Limb (tissue), 2 donors: ENCODE results near the gene CHD3.

Source experiments
- DNase-seq, 2 donors: peaks; one replicate each; pipeline ENCODE4 v3.0.0-alpha.2; 2016; ENCODE audit errors: extremely low spot score in 2 of 2

CHD3 gene

DNA sequence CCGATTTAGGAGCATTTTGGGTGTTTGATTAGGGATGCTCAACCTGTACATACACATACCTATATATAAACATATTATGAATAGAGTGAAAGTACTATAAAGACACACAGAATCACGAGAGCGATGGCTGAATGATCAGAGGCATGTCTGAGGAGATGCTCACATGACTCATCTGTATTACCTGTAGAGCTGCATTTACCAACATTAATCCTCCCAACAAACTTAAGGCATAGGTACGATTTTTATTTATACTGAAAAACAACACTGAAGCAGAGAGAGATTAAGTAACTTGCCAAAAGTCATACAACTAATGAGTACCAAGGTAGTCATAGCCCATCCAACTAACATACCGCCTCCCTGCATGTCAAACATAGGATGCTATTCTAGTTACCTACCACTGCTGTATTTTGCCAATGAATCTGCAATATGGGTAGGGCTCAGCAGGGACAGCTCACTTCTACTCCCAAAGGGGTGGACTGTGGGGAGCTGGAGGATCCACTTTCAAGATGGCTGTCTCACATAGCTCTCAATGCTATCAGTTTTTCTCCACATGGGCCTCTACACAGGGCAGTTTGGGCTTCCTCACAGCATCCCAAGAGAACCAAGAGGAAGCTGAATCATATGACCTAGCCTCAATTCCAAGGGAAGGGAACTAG is 23.5 kb upstream of the CHD3 start:
- DNase-seq, result no peak

DNA sequence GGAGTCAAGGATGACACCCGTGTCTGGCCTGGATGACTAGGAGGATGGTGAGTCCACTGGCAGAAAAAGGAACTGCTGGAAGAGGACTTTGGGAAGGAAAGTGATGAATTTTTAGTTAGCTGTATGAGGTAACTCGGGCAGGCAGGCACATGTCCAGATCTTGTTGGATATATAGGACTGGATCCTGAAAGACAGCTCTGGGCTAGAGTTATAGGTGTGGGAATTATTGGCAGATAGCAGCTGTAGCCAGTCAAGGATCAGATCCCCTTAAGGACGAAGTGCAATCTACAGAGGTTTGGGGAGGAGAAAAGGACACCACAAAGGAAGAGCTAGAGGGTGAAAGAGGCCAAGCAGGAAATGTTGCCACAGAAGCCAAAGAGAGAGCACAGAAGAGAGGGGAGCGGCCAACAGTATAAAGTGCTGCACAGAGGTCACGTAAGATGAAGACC is 20.7 kb upstream of the CHD3 start:
- no peak for DNase-seq

DNA sequence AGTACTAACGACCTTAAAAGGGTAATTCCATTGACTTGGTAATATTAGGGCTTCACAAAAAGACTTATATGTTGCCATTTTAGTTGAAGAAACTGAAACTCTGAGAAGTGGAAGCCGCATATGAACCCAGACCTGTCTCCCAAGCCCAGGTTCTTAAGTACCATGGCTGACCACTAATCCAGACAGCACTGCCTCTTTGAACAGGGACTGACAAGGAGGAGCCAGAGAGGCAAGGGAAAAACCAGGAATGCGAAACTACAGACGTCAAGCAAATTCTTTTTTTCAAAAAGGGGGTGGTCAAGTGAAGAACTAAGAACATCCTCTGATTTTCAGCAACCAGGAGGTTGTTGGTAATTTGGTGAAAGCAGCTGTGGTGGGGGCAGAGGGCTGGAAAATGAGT is 15.5 kb upstream of the CHD3 start:
- DNase-seq, result no peak

DNA sequence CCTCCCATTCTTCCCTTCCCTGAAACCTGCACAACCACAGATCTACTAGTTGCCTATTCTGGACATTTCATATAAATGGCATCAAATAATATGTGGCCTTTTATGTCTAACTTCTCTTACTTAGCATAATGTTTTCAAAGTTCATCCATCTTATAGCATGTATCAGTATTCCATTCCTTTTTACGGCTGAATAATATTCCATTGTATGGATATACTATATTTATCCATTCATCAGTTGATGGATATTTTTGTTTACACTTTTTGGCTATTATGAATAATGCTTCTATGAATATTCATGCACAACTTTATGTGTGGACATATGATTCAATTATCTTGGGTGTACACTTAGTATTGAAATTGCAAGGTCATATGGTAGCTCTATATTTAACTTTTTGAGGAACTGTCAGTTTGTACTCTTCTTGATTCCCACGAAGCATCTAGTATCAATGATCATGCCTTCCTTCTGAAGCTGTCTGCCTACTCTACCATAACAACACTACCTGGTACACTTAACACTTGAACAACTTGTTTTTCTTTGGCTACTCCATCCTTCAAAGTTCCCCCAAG is 12.7 kb upstream of the CHD3 start:
- DNase-seq, result no peak

DNA sequence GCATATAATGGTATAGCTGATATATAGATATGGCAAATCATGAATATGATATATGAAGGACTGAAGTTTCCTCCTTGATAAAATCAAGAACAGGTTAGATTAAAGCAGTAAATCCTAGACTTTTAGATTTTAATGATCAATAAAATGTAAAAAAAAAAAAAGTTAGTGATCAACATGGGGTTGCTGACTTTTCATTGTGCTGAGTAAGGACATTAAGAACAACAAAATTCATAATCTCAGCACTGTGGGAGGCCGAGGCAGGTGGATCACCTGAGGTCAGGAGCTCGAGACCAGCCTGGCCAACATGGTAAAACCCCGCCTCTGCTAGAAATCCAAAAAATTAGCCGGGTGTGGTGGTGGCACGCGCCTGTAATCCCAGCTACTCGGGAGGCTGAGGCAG is 10.4 kb upstream of the CHD3 start:
- no peak for DNase-seq

DNA sequence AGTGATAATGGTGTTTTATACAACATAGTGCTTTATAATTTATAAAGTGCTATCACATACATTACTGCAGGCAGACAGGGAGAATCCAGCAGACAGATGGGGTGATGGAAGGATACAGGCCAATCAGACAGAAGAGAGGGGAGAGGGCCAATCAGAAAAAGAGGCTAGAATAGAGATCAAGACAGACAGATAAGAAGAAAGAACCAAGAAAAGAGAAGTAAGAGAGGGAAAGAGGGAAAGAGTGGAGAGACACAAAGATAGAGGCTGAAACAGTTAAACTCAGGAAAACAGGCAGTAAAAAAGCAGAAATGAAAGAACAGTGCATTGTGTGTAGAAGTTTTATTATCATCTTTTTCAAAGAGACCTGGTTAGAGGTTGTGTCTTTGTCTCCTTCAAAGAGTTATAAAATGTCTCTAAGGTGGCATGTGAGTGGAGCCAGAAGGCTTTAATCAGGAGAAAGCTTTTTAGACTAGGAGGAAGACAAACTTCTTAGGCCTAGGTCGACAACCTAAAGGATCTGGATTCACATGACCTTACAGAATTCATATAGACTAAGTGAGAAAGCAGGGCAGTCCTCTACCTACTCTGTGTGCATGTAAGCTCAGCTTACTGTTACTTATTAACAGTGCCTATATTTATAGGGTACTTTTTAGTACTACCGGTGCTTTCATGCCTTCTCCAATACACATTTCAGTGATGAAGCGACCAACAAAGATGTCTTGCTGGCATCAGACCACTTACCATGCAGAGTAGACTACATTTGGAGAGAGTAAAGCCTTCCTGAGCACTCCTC is 8.3 kb upstream of the CHD3 start:
- no peak for DNase-seq

DNA sequence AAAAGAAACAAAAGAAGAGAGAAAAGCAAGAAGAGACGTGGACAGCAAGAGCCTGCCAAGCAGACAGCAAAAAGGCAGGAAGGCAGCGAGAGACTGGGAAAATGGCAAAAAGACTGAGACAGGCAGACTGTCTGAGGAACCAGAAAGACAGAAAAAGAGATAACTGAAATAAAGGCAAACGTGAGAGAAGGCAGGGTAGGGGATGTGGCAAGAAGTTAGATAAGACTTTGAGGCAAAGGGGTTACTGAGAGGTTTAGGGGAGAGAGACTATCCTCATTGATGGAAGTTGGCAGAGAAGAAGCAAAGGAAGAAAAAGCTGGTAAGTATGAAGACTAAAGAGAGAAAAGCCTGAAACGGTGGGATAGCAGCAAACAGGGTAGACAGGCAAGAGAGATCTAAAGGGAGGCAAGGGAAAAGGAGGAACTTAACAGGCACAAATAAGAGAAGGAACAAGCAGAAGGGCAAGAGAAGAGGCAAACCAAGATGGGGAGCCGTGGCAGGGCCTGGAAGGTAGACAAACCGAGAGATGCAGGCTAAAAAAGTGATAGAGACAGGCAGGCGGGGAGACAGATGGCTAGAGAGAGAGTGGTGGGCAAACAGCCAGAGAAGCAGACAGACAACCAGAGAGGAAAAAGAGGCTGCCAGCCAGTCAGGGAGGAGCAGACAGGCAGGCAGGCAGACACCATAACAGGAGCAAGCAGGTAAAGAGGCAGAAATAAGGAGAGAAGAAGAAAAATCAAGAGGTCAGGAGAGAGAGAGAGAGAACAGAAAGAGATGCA is 7.1 kb upstream of the CHD3 start:
- peak in 1 of 2 donors; percentile 21 for DNase-seq

DNA sequence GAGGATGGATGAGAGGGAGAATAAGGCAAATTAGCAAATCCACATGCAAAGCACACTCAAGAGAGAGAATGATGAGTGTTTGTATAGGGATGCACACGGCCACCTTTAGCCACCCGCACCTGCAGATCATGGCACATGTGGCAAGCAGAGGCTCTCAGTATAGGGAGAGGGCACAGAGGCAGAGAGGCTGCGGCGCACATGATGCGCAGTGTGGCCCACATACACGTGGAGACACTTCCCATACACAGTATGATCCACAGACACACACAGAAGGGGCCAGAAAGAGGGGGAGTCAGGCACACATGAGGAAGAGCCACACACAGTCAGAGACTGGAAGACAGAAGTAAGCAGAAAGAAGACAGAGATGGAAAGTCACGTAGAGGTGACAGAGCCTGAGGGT is 6.5 kb upstream of the CHD3 start:
- no peak for DNase-seq

DNA sequence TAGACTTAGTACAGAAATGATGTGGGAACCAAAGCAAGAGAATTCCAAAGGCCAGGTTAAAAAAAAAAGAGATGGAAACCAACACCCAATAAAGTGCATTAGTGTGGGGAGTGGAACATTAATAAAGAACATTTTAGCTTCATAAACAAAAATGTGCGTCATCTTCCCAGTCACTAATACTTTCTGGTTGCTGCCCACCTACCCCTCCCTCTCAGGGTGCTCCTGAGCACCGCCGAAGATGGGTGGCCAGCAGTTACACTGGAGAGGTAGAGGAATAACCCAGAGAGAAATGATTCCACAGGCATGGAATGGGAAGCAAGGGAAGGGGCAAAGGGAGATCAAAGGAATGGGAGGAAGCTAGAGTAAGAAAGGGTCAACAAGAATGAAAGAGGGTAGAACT is 6.0 kb upstream of the CHD3 start:
- no peak for DNase-seq

DNA sequence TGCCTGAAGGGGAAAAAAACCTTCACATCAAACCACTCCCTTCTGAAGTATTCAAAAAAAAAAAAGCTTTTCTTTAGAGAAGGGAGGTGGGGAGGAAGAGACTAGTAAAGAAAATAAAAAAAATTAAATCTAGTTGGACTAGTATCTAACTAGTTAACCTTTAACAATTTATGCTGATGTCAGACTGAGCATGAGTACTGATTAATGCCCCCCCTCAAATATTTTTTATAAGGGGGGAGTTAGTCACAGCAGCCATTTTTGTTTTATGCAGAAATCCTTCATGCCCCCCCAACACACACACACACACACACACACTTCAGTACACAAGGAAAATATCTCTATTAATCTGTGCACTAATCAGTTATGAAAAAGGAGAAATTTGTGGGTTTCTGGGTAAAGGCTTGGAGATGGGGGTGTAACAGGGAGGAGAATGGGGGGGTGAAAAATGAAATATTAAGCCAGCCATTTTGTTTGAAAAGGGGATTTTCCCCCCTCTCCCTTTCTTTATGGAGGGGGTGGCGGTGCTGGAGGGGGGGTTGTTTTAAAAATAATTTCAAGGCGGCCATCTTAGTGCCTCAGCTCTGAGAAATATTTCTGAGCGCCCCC is 4.7 kb upstream of the CHD3 start:
- DNase-seq, result peak; percentile 34 to 57

DNA sequence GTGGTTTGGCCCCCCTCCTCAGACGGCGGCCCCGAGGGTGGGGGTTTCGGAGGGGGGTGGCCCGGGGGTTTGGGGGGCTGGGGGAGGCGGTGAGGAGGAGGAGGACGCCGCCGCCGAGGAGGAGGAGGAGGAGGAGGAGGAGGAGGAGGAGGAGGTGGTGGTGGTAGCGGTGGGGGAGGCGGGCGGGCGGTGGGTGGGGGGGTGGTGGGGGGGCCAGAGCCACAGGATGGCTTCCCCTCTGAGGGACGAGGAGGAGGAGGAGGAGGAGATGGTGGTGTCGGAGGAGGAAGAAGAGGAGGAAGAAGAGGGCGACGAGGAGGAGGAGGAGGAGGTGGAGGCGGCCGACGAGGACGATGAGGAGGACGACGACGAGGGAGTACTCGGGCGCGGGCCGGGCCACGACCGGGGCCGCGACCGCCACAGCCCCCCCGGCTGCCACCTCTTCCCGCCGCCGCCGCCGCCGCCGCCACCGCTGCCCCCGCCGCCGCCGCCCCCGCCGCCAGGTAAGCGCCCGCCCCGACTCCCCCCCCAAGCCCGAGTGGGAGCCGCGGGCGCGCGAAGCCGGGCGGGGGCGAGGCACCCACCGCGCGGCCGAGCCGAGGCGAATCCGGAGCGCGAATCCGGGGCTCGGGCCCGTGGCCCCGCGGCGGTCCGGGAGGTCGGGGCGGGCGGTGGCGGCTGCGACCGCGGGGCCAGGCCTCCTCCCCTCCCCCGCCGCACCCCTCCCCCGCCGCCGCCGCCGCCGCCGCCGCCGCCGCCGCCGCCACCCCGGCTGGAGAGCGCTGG is 3.8 kb upstream of the CHD3 start:
- peak; percentile 6 to 76 for DNase-seq

DNA sequence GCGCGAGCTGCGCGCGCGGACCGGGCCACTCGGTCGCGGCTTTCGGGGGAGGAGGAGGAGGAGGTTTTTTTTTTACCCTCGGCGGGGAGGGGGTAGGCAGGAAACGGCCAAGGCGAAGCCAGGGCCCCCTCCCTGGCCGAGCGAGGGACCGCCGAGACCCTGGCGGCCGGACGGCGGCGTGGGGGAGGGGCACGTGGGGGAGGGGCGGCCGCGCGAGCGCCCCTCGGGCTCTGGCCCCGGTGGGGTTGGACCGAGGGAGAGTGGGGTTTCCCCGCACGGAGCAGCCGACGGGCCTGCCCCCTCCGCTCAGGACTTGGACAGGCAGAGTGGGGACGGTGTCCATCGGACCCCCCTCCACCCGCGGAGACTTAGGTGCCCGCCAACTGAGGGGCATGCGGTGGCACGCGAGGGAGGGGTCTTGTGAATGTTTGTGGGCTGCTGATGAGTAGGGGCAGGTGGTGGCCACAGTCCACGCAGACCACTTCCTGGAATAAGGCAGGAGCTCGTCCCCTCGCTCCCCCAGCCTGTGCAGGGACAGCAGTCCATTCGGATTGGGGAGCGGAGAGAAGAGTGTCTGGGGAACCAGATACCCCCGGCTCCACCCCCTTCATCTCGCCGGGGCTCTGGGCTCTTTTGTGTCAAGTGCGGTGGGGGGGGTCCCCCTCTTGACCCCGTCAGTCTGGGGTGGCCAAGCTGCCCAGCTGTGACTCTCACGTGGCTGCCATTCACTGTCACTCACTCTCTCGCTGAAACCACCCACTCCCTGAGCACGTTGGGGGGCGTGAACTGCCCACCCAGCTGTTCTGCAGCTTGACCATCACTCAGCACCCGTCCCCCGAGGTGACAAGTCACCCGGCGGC is 3.0 kb upstream of the CHD3 start:
- peak; percentile 36 to 78 for DNase-seq

DNA sequence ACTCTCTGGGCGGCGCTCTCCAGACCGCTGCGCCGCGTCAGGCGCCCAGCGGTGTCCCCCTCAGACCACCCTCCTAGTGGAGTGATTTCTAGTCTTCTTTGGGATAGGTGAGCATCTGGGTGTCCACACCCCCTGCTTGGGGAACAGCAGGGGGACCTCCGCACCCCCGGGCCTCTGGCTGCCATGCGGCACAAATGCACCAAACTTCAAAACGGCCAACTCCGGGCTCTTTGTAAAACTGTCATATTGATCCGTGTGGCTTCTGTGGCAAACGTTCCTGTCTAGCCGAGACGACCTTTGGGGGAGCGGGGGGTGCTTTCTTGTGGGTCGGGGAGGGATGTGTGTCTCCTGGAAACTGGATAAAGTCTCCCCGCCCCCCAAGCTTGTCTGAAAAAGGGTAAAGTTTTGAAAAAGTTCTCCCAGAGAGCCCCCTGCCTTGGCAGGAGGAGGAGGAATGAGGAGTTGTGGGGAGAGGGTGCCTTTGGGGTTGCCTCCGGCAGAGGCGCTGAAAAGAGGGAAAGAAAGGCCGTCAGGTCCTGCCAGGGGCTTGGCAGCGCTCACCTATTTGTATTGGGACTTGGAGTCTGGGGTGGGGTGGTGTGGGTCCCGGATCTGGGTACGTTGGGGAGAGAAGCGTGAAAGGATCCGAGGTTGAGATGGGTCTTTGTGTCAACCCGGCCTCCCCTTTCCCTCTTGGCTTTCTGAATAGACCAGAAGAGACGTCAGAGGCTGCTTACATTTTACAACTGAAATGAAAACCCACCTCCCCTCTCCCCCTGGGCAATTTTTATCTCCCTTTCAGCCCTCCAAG is 2.2 kb upstream of the CHD3 start:
- DNase-seq, result peak; percentile 46 to 77

DNA sequence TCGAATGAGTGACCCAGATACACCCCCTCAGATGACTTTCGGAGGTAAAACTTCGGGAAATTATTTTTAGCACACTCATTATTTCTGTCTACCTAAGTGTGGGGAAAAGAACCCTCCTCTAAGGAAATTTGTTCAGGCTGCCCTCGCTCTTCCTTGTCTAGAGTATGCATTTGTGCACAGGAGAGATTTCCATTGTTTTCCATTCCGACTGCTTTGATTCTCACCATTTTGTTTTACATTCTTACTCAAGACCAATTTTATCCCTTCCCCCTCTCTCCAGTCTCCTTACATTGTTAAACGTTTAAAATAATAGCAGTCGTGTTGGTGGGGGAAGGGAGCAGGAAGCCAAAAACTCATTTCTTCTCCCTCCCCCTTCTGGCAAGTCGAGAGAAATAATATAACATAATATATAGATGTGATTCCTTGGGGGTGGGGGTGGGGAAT is 1.5 kb upstream of the CHD3 start:
- no peak for DNase-seq

DNA sequence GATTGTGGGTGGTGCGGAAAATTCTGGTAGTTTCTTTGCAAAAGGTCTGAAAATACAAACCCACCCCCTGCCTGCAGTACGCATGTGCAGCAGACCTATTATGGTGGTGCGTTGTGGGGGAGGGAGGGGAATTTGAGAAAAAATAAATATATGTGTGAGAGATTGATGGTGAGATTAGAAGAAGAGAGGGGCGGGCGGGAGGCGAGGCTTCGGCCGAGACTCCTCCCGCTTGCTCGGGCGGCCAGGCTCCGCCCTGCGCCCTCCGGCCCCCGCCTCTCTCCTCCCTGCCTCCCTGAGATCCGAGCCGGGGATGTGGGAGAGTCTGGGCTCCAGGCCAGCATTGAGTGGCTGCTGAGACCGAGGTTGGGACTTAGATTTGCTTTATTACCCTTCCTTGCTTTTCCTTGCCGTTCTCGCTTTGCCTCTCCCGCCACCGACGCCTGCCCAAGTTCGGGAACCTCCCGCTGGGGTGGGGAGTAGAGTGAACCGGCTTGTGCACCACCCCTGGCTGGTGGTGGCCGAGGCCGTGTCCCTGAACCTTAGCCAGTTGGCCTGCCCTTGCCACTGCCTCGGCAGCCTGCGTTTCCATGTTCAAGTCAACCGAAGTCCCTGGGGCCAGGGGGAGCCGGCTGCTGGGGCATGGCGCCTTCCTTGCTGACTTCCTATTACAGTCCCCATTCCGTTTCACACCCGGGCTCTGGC is 956 bp upstream of the CHD3 start:
- peak; percentile 96 to 98 for DNase-seq

DNA sequence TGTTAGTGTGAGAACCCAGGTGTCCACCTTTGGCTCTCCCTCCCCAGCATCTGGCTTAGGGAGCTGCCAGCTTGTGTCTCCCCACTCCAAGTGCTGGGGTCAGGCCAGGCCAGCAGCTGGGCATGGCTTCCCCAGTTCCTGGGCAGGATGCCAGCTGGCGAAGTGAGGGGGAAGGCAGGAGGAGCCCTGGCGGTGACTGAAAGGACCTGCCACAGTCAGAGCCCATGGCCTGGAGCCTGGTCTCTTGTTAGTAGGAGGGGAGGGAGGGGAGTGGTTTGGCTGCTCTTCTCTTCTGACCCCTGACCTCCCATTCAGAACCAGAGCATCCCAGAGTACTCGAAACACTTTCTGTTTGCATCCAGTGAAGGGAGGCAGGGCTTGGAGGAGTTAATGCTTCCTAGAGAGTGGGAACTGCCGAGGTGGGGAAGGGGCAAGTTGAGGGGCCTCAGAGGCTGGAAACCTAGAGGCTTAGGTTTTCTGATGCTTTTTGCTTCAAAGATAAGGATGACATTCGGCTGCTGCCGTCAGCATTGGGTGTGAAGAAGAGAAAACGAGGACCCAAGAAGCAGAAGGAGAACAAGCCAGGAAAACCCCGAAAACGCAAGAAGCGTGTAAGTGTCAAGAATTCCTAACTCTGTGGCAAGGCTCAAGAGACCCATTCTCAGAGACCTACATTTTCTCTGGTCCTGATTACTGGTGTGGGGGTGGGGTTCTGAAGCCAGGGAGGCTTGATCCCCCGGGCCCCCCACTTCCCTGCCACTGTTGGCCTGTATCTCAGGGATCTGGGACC is 772 bp downstream of the CHD3 start:
- peak; percentile 85 to 91 for DNase-seq

DNA sequence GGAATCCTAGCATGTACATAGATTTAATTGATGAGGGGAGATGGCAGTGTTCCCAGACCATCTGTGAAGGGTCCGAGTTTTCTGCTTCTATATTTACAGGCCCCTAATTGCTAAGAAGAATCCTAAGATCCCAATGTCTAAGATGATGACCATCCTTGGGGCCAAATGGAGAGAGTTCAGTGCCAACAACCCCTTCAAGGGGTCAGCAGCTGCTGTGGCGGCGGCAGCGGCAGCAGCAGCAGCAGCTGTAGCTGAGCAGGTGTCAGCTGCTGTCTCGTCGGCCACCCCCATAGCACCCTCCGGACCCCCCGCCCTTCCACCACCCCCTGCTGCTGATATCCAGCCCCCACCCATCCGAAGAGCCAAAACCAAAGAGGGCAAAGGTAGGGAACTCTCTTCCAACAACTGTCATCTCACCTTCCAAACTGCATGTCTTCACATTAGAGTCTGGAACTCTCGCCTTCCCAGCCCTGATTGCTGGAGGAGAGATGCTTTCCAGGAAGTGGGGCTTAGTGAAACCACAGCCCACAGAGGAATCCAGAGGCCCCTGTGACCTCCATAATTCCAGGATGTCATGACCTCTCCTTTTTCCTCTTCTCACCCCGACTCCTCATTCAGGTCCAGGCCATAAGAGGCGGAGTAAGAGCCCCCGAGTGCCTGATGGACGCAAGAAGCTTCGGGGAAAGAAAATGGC is 4.7 kb downstream of the CHD3 start:
- DNase-seq, result peak in 1 of 2 donors; percentile 62
